ENCODE data around the gene SIL1.
"Not testable (repeated sequence)": the region's sequence is repeated elsewhere in the genome, so short reads cannot be mapped to it uniquely, and the experiment has no call there.

SIL1 gene

DNA sequence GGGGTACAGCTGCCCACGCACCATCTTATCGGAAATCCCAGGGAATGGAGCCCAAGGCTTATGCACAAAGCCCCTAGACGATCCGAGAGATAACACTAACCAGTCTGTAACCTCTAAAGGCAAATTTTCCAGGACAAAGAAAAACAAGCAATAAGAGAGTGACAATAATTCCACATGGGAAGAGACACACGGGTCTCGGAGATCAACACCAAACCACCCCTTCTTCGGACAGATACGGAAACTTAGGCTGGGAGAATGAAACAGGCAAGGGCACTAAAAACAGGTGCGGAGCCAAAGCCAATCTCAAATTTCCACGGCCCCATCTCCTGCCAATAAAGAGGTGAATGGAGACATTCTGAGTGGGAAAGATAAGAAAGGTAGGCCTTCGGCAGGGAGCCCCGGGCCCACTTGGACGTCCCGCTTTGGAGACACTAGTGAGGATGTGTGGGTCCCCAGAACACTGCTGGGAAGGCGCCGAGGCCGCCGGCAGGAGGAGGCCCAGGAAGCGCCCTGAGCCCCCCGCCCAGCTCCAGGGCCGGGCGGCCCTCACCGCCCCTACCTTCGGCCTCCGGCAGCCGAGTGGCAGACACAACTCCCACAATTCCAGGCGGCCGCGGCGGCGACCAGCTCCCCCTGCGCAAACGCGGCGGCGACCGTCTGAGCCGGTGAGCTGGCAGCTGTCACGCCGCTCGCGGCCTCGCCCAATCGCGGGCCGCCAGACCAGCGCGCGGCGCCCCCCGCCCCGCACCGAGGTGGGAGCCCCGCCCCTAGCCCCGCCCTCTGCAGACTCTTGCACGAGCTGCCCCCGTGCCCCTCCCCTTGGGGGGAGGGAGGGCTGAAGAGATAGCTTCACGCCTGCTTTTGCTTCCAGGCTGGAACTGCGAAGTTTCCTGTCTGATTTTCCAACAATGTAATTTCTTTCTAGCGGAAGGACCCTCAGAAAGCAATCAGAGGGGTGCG, at the start of gene SIL1:
TSS of gene SIL1 (minus strand) at position 659 of the 960 bp plus-strand sequence. CDS start 70,525 bp downstream, outside the sequence.
- DNase-seq = peak; percentile 85

DNA sequence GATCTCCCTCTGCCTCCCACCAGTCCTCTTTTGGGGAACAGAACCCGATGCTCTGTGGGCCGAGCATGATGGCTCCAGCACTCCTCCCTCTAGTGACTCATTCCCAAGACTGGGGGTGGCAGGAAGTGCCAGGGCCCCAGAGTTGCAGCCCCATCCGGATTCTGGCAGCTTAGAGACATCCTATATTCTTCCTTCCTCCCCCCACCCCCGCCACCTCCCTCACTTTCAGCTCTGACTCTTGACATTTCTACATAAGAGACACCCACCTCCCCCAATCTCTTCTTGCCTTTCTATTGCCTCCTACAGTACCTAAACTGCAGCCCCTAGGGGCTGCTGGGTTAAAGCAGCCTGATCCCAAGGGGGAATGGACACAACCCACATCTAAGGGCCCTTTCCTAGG, 48.2 kb upstream of the SIL1 start:
- no peak for DNase-seq

DNA sequence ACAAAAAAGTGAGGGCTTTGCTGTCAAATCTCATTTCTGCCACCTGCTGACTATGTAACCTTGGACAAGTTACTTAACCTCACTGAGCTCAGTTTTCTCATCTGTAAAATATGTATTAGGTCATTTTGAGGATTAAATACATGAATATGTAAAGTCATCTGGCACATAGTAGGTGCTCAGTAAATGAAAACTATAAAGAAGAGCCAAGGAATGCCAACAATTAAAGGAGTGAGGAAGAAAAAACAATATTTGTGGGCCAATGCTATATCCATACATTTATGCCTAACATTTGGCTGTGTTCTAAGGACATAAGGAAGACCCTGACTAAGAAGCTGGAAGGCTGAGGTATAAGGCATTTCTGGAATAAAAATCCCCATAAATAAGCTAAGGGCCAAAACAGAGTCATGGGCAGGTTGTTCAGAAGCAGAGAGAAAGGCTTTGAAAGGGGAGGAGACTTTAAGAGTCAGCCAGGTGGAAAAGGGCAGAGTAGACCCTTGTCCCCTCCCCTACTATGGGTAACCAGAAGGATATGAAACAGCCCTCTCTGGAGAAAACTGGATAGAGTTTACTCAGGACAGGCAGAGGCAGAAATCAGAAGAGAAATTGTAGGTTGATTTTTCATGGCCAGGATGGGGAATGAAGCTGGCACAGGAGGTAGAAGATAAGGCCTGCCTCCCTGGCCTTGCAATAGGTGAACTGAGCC, 47.6 kb upstream of the SIL1 start:
- DNase-seq = no peak

DNA sequence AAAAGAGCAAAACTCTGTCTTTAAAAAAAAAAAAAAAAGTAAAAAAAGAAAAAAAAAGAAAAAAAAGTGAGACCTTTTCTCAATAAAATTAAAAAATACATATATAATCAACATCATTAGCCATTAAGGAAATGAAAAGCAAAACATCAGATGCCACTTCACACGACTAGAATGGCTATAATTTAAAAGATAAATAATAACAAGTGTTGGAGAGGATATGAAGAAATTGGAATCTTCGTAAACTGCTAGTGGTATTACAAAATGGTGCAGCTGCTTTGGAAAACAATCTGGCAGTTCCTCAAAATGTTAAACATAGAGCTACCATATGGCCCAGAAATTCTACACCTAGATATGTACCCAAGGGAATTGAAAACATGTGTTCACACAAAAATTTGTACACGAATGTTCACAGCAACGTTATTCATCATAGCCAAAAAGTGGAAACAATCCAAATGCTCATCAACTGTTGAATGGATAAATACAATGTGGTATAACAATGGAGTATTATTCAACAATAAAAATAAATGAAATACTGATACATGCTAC, 45.3 kb upstream of the SIL1 start:
- DNase-seq = no peak

DNA sequence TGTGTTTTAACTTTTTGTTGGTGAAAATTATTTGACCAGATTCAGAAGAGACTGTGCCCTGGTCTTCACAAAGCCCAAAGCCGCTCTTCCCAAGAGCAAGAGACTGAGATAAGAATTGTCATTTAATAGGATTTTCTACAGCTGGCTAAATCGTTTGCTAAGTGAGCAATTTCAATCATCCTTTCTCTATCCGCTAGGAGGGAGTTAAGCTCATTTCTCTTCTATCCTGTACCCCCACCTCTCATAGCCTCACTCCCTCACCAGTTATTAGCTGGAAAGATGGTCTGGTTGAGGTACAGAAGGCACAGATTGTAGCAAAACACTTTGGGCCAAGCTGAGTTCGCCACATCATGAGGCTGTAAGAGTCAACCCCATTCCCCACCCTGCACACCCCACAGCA, 43.0 kb upstream of the SIL1 start:
- no peak for DNase-seq

DNA sequence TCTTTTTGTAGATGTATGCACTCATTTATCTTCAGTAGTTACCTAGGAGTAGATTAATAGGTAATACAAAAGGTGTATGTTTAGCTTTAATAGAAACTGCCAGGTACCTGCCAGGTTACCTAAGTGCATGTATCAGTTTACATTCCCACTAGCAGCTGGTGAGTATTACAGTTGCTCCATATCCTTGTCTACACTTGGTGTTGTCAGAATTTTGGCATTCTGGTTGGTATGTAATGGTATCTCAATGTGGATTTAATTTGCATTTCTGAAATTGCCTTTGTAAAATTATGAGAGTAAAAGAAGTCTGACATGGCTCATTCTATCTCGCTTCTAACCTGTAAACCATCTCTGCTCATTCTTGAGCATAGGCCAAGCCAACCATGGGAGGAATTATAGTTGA, 38.3 kb upstream of the SIL1 start:
- DNase-seq = no peak

DNA sequence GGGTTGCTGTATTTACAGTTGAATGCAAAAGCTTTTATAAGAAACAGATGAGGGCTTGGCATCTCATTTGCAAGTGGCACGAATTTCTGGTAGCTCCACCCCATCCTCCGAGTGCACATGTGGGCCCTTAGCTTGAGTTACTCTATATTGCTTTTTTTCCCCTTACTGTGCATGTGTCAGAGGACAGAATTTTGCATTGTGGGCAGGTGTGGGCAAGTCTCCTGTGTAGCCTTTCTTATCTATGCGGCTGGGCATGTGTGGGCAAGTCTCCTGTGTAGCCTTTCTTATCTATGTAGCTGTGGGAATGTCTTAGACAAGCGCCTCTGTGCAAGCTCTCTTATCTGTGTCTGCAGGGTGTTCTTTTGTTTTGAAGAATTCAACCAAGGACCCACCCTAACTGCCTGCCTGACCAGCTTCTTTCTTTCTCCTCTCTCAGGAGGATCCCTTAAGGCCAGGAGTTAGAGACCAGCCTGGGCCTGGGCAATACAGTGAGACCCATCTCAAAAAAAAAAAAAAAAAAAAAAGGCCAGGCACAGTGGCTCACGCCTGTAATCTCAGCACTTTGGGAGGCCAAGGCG, 34.1 kb upstream of the SIL1 start:
- DNase-seq = no peak

DNA sequence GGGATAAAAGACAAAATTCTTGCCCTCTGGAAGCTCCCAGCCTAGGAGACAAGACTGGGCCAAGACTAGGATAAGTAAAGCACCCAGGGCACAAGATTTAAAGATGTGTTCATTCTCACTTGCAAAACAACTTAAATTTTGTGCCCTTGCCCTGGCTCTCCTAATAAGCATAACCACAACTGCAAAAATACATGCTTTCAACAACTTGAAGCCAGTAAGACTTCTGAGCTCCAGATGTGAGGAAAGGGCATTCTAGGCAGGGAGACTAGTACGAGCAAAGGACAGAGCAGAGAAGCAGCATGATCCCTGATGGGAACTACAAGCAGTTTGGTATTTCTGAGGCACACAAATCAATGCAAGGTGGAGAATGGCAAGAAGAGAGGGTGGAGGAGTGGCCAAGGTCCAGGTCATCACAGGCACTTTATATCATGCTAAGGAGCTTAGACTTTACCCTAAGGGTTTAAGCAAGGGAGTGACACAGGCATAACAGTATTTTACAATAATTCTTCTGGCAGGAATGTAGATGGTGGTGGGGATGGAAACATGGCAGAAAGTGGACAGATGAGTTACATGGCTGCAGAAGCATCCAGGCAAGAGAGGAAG, 30.1 kb upstream of the SIL1 start:
- no peak for DNase-seq

DNA sequence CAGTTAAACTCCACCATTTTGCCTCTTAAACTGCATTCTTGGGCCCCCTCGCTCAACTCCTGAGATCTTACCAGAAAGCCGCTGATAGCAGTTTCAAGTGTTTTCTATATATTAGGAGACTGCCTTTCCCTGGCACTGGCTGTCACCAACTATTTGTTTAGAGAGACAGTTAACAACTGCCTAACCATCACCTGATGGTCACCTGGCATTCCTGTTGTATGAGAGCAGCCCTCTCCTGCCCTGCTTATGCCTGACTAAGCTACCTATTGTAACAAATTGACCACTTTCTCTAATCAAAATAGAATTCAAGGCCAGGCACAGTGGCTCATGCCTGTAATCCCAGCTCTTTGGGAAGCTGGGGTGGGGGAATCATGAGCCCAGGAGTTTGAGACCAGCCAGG, 28.0 kb upstream of the SIL1 start:
- no peak for DNase-seq

DNA sequence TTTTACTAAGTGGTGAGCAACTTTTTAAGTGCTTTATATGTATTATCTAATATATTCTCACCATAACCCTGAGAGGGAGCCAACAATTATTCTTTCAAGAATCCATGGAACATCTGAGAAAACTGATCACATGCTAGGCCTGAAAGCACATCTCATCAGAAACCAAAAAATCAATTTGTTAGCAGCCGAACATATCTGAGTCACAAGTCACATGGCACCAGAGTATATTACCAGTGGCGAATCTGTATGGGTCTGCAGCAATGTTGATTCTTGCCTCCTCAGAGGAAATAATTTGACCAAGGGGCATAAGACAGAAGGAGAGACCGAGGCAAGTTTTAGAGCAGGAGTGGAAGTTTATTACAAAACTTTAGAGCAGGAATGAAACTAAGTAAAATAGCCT, 25.3 kb upstream of the SIL1 start:
- no peak for DNase-seq

DNA sequence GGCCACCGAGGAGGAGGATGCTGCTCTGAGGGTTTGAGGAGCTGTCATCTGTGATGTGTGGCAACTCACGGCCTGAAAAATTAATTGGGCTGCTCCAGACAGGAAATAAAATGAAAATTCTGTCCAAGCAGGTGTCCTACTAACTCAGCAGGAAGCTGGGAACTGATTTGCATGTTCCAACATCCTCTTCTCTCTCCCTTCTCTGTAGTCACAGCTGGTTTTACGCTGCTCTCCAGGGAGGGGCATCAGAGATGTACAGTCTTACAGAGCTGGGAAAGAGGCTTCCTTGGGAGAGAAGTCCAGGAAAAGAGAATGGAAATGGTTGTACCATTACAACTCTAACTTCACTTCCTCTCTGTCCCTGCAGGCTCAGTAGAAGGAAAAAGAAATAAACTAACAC, 24.2 kb upstream of the SIL1 start:
- no peak for DNase-seq

DNA sequence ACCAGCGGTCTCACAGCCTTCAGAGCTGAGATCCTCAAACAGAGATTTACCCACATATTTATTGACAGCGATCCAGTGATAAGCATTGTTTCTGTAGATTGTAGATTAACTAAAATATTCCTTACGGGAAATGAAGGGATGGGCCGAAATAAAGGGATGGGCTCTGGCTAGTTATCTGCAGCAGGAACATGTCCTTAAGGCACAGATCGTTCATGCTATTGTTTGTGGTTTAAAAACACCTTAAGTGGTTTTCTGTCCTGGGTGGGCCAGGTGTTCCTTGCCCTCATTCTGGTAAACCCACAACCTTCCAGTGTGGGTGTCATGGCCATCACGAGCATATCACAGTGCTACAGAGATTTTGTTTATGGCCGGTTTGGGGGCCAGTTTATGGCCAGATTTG, 19.9 kb upstream of the SIL1 start:
- DNase-seq = not testable (repeated sequence)

DNA sequence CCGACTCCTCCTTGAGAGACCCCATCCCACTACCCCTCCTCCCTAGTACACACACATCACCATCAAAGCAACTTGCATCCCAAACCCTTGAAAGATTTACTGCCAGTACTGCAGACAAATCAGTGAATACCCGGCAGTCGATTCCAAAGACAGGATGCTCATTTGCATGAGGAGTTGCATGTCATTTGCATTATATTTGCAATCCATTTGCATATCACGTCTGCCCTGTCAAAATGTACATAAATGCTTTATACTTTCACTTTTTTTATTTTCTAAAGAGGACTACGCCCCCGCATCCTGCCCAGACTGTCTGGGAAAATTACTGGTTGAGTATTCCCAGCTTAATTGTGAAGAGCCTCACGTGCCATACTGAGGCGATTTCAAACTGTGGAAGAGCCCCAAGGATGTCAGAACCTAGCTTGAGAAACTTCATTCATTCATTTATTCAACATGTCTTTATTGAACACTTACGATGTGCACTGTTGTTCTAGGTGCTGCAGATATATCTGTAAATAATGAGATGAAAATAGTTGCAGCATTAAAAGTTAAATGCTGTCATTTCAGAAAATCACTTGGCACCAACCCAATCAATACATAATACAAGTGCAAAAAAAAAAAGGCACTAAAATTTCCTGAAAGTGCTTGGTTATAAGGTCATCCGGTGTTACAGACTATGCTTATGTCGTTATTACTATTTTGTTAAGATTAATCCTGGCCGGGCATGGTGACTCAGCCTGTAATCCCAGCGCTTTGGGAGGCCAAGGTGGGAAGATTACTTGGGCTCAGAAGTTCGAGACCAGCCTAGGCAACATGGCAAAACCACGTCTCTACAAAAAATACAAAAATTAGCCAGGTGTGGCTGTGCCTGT, 17.2 kb upstream of the SIL1 start:
- DNase-seq = no peak

DNA sequence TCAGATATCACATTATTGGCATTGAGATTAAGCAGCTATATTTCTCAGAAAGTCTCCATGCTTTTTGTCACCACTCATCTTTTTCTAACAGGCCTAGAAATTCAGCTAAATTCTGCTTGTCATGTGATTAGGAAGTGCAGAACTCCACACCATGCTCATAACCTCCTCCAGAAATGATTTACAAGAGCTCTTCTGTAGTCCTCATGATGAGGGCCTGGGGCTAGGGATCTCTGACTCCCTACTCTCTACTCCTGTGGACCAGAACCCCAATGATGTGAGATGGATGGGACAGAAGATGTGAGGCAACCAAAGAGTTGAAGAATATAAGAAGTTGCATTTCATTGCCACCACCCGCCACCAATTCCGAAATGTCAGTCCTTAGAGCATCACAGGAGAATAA, 16.5 kb upstream of the SIL1 start:
- DNase-seq = no peak

DNA sequence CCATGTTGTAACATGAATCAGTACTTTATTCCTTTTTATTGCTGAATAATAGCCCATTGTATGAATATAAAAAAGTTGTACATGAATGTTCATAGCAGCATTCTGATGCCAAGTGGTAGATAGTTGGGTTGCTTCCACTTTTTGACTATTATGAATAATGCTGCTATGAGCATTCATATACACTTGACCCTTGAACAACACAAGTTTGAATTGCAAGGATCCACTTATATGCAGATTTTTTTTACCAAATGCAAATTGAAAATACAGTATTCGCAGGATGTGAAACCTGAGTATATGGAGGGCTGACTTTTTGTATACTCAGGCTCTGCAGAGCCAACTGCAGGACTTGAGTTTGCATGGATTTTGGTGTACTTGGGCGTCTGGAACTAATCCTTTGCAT, 14.7 kb upstream of the SIL1 start:
- no peak for DNase-seq

DNA sequence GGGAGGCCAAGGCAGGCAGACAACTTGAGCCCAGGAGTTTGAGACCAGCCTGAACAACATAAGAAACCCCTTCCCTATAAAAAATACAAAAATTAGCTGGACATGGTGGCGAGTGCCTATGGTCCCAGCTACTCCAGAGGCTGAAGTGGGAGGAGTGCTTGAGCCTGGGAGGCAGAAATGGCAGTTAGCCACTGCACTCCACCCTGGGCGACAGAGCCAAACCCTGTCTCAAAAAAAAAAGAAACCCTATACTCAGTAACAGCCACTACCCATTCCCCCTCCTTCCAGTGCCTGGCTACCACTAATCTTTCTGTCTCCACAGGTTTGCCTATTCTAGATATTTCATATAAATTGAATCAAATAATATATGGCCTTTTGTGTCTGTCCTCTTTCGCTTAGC, 14.3 kb upstream of the SIL1 start:
- no peak for DNase-seq

DNA sequence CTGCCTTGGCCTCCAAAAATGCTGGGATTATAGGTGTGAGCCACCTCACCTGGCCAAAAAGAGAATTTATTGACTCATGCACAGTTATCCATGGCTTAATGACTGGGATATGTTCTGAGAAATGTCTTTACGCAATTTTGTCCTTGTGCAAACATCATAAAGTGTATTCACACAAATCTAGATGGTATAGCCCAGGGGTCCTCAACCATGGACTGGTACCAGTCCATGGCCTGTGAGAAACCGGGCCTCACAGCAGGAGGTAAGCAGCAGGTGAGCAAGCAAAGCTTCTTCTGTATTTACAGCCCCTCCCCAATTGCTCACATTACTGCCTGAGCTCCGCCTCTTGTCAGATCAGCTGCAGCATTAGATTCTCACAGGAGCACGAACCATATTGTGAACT, 12.4 kb upstream of the SIL1 start:
- DNase-seq = no peak

DNA sequence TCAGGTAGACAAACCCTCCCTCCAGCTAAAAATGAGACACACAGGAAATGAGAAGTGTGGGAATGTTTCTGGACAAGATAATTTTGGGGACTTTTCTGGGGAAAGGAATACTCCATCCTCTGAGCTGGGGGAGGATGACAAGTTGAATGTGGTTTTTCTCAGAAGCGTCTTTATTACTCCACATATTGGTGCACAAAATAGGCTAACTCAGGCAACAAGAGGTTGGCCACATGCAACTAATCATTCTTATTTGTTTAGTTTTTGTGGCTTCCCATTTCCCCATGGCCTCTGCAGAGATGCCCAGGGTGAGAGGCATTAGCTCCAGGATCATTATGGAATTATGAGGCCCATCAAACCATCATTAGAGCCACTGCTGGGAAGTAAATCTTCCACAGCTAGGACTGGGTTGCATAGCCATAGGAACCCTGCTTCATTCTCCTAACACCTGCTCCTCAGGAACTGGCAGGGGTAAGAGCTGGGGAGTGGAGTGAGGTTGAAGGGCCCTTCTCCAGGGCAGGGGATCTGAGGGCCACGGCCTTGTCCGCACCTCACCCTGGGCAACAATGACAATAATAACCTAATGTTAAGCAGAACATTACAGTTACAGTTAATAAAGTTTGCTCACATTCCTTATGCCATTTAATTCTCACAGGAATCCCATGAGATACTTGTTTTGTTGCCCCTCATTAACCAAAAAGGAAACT, 9.3 kb upstream of the SIL1 start:
- no peak for DNase-seq

DNA sequence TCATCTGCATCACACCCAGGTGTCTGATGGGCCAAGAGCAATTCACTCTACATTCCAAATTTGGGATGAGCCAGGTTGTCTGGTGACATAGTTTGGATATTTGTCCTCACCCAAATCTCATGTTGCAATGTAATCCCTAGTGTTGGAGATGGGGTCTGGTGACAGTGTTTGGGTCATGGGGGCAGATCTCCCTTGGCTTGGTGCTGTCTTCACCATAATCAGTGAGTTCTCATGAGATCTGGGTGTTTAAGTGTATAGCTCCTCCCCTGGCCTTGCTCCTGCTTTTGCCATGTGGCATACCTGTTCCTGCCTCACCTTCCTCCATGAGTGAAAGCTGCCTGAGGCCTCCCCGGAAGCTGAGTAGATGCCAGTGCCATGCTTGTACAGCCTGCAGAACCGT, 7.4 kb upstream of the SIL1 start:
- DNase-seq = no peak

DNA sequence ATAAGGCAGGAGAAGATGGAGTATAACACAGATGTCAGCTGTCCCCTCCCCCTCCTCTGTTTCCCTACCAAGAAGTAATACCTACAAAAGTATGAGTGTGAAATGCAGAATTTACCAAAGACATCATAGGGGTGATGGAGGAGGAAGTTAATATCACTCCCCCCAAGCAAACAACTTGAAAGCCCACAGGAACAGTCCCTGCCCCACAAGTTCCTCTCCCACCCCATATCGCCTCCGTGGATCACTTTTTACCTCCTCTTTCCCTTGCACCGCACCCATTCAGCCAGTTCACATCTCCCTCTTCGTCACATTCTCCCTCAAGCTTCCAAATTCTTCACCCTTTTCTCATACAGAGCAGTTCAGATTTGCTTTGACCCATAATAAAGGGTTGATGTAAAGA, 7.0 kb upstream of the SIL1 start:
- no peak for DNase-seq

DNA sequence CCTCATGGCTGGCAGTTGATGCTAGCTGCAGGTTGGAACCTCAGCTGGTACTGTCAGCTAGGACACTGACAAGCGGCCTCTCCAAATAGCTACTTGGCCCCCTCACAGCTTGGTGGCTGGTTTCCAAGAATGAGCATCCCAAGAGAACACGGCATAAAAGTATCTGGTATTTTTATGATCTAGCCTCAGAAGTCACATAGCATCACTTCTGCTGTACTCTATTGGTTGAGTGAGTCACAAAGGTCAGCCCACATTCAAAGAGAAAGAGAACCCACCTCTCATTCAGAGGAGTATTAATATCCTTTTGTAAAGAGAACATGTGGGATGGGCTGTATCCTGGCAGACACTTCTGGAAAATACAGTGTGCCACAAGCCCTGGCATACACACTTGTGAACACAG, 6.0 kb upstream of the SIL1 start:
- DNase-seq = no peak

DNA sequence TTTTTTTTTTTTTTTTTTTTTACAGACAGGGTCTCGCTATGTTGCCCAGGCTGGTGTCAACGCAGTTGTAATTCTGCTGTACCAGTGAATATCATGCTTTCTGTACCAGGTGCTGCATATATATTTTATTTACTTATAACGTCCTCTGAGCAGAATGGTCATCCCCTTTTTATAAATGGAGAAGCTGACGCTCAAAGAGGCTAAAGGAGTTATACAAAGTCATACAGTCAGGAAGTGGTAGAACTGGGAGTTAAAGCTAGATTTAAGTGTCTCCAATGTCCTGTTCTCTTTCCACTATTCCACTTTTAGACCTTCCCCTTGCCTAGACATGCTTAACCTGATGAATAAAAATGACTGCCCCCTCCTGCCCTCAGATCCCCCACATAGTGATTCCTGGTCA, 1.2 kb upstream of the SIL1 start:
- no peak for DNase-seq

Measured in NCI-H1092 (cell line).